ENCODE data around the gene PTPRG.

Gene PTPRG

GRCh38 chr3:62228467-62228866 lies 667.1 kb downstream of the PTPRG start:
- DNase-seq (ENCODE audit: low read depth in 2 of 2), result no peak

GRCh38 chr3:62229211-62229610 lies 667.8 kb downstream of the PTPRG start:
- DNase-seq (ENCODE audit: low read depth in 2 of 2), result no peak

- DNase-seq (ENCODE audit: low read depth in 2 of 2), result no peak
Observed at GRCh38 chr3:62229908-62230307, 668.5 kb downstream of the PTPRG start.

GRCh38 chr3:62233065-62233464 lies 671.7 kb downstream of the PTPRG start:
- DNase-seq (ENCODE audit: low read depth in 2 of 2), result no peak

- DNase-seq (ENCODE audit: low read depth in 2 of 2), result no peak
Observed at GRCh38 chr3:62236016-62236415, 674.6 kb downstream of the PTPRG start.

GRCh38 chr3:62237286-62237948 lies 676.0 kb downstream of the PTPRG start:
- DNase-seq (ENCODE audit: low read depth in 2 of 2), result no peak

GRCh38 chr3:62238003-62238402 lies 676.6 kb downstream of the PTPRG start:
- DNase-seq (ENCODE audit: low read depth in 2 of 2), result no peak

GRCh38 chr3:62238431-62238830 lies 677.1 kb downstream of the PTPRG start:
- DNase-seq (ENCODE audit: low read depth in 2 of 2), result no peak

GRCh38 chr3:62241279-62241678 lies 679.9 kb downstream of the PTPRG start:
- DNase-seq (ENCODE audit: low read depth in 2 of 2), result no peak

- DNase-seq (ENCODE audit: low read depth in 2 of 2), result no peak
Observed at GRCh38 chr3:62242831-62243509, 681.6 kb downstream of the PTPRG start.

- DNase-seq (ENCODE audit: low read depth in 2 of 2), result no peak
Observed at GRCh38 chr3:62246094-62246493, 684.7 kb downstream of the PTPRG start.

- DNase-seq (ENCODE audit: low read depth in 2 of 2), result no peak
Observed at GRCh38 chr3:62246985-62247384, 685.6 kb downstream of the PTPRG start.

GRCh38 chr3:62248734-62249483 lies 687.5 kb downstream of the PTPRG start:
- DNase-seq (ENCODE audit: low read depth in 2 of 2), result no peak

- DNase-seq (ENCODE audit: low read depth in 2 of 2), result no peak
Observed at GRCh38 chr3:62249484-62249776, 688.1 kb downstream of the PTPRG start.

GRCh38 chr3:62249855-62250543 lies 688.6 kb downstream of the PTPRG start:
- no peak for DNase-seq (ENCODE audit: low read depth in 2 of 2)

GRCh38 chr3:62252438-62253157 lies 691.2 kb downstream of the PTPRG start:
- DNase-seq (ENCODE audit: low read depth in 2 of 2), result no peak

- no peak for DNase-seq (ENCODE audit: low read depth in 2 of 2)
Observed at GRCh38 chr3:62253971-62254370, 692.6 kb downstream of the PTPRG start.

GRCh38 chr3:62255758-62256157 lies 694.4 kb downstream of the PTPRG start:
- DNase-seq (ENCODE audit: low read depth in 2 of 2), result no peak

- no peak for DNase-seq (ENCODE audit: low read depth in 2 of 2)
Observed at GRCh38 chr3:62259924-62260323, 698.6 kb downstream of the PTPRG start.

GRCh38 chr3:62260655-62261054 lies 699.3 kb downstream of the PTPRG start:
- DNase-seq (ENCODE audit: low read depth in 2 of 2), result no peak

- DNase-seq (ENCODE audit: low read depth in 2 of 2), result no peak
Observed at GRCh38 chr3:62261121-62261520, 699.8 kb downstream of the PTPRG start.

- no peak for DNase-seq (ENCODE audit: low read depth in 2 of 2)
Observed at GRCh38 chr3:62261736-62262135, 700.4 kb downstream of the PTPRG start.

All from activated CD4-positive, alpha-beta T cell treated with anti-CD3 and anti-CD28 coated beads for 24 hours (primary cell).